ENCODE data around the gene RBM7. TPM values are rescaled to one million over a fixed set of nuclear protein-coding genes. Genes with fewer than 3 reads are reported as not detected.

Gene RBM7
- total RNA-seq, result 10 to 100 TPM; 51.4 to 52.6 TPM

GRCh38 chr11:114400216-114400914, at the start of gene RBM7, which contains the start of gene C11orf71:
Gene RBM7 (plus strand): TSS chr11:114400666. CDS start chr11:114400672, 6 bp downstream.
Gene C11orf71 (minus strand): TSS chr11:114400511. CDS start chr11:114400331, 180 bp downstream.
- POLR2A ChIA-PET, result no interaction called here
- H3K27me3 Mint-ChIP-seq, result no peaks in the 10 kb centered on the region
- peaks cover 42% of the 10 kb centered on the region for H3K4me1 Mint-ChIP-seq (ENCODE audit: low read depth)
- CTCF ChIA-PET, result interaction anchor here (0.8 to 1.2 kb wide), 2 partner anchors 11 to 53 kb away, joined by 3 read pairs; no protein-coding TSS in a partner anchor
- peak within 1 kb of the TSS; percentile 97 for H3K4me3 Mint-ChIP-seq
- peak; percentile 98 for DNase-seq
- no peaks in the 10 kb centered on the region for H3K9me3 Mint-ChIP-seq
- peak; percentile 96 for ATAC-seq
- peak within 1 kb of the TSS; percentile 99 for H3K27ac Mint-ChIP-seq
- TF ChIP-seq, protein P1, sequence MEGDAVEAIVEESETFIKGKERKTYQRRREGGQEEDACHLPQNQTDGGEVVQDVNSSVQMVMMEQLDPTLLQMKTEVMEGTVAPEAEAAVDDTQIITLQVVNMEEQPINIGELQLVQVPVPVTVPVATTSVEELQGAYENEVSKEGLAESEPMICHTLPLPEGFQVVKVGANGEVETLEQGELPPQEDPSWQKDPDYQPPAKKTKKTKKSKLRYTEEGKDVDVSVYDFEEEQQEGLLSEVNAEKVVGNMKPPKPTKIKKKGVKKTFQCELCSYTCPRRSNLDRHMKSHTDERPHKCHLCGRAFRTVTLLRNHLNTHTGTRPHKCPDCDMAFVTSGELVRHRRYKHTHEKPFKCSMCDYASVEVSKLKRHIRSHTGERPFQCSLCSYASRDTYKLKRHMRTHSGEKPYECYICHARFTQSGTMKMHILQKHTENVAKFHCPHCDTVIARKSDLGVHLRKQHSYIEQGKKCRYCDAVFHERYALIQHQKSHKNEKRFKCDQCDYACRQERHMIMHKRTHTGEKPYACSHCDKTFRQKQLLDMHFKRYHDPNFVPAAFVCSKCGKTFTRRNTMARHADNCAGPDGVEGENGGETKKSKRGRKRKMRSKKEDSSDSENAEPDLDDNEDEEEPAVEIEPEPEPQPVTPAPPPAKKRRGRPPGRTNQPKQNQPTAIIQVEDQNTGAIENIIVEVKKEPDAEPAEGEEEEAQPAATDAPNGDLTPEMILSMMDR (IDR thresholded peaks at IDR 0.05), result no peak
- intact Hi-C loops (cut with micrococcal nuclease), result loop anchor here (2.0 kb wide), 1 partner anchor 38 kb away; the partner anchor contains the start of gene REXO2
- peaks cover 38% of the 10 kb centered on the region for H3K36me3 Mint-ChIP-seq (ENCODE audit: low read depth)

DNA sequence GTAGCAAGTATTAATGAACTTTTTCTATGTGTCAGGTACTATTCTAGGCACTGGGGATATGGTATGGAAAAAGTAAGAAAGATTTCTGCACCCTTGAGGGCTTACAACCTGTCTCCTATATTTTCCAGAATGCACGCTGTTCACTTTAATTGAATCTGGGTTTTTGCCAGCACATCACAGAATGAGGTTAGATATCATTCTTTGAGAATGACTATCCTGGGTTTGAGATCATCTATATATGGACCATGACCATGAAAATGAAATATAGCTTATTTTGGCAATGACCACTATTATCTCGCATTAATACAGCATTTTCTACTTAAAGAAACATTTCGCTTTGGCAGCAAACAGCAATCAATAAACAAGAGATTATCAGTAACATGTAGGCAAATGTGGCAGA, 47.0 kb upstream of the RBM7 start:
- H3K4me3 Mint-ChIP-seq, result no peak overlapping the region
- DNase-seq (no peak), ATAC-seq (no peak)
- H3K27me3 Mint-ChIP-seq, result peaks cover 5% of the 10 kb centered on the region
- ChIA-PET POLR2A (no interaction called here), CTCF (no interaction called here)
- no peaks in the 10 kb centered on the region for H3K9me3 Mint-ChIP-seq
- intact Hi-C loops (cut with micrococcal nuclease), result no loop called here
- TF ChIP-seq, protein P1 (IDR thresholded peaks at IDR 0.05), result no peak
- no peaks in the 10 kb centered on the region for H3K36me3 Mint-ChIP-seq (ENCODE audit: low read depth)
- no peaks in the 10 kb centered on the region for H3K4me1 Mint-ChIP-seq (ENCODE audit: low read depth)
- no peak overlapping the region for H3K27ac Mint-ChIP-seq

- DNase-seq (no peak), ATAC-seq (no peak)
- no peaks in the 10 kb centered on the region for H3K4me1 Mint-ChIP-seq (ENCODE audit: low read depth)
- ChIA-PET CTCF (no interaction called here), POLR2A (no interaction called here)
- no peaks in the 10 kb centered on the region for H3K9me3 Mint-ChIP-seq
- H3K27me3 Mint-ChIP-seq, result peaks cover 5% of the 10 kb centered on the region
- TF ChIP-seq, protein P1 (IDR thresholded peaks at IDR 0.05), result no peak
- no peak overlapping the region for H3K27ac Mint-ChIP-seq
- H3K36me3 Mint-ChIP-seq (ENCODE audit: low read depth), result no peaks in the 10 kb centered on the region
- H3K4me3 Mint-ChIP-seq, result no peak overlapping the region
- intact Hi-C loops (cut with micrococcal nuclease), result no loop called here
These were observed 46.4 kb upstream of the RBM7 start for GRCh38 chr11:114354076-114354475.

DNA sequence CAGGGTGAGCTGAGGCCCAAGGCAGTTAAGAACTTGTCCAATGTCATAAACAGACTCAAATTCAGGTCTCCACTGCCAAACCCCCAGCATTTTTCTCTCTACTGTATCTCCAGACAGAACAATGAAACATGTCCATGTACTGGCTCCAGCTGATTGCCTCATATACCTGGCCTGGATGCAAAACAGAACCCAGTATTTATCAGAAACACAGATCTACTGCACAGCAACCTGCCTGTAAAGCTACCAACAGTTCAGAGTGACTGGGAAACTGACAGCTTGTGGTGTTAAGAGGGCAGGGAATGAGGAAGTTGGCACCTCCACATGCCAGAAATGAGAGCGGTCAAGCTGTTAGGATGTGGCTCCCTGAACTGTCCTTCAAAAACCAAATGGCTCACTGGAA, 41.8 kb upstream of the RBM7 start:
- no peaks in the 10 kb centered on the region for H3K36me3 Mint-ChIP-seq (ENCODE audit: low read depth)
- H3K27ac Mint-ChIP-seq, result no peak overlapping the region
- ATAC-seq, result no peak
- ChIA-PET CTCF (interaction anchor here (0.9 kb wide), 1 partner anchor 12 kb away, joined by 3 read pairs; no protein-coding TSS in a partner anchor), POLR2A (no interaction called here)
- H3K9me3 Mint-ChIP-seq, result no peaks in the 10 kb centered on the region
- peaks cover 4% of the 10 kb centered on the region for H3K27me3 Mint-ChIP-seq
- no peak overlapping the region for H3K4me3 Mint-ChIP-seq
- intact Hi-C loops (cut with micrococcal nuclease), result no loop called here
- TF ChIP-seq, protein P1 (IDR thresholded peaks at IDR 0.05), result no peak
- no peak for DNase-seq
- no peaks in the 10 kb centered on the region for H3K4me1 Mint-ChIP-seq (ENCODE audit: low read depth)

GRCh38 chr11:114359342-114359741, 41.1 kb upstream of the RBM7 start:
- H3K36me3 Mint-ChIP-seq (ENCODE audit: low read depth), result no peaks in the 10 kb centered on the region
- no peak overlapping the region for H3K27ac Mint-ChIP-seq
- DNase-seq (no peak), ATAC-seq (no peak)
- ChIA-PET CTCF (interaction anchor here (0.9 kb wide), 1 partner anchor 13 kb away, joined by 3 read pairs; no protein-coding TSS in a partner anchor), POLR2A (interaction anchor here (0.7 kb wide), 1 partner anchor 215 kb away, joined by 4 read pairs; no protein-coding TSS in a partner anchor)
- no peaks in the 10 kb centered on the region for H3K4me1 Mint-ChIP-seq (ENCODE audit: low read depth)
- no peaks in the 10 kb centered on the region for H3K9me3 Mint-ChIP-seq
- no peak overlapping the region for H3K4me3 Mint-ChIP-seq
- H3K27me3 Mint-ChIP-seq, result peaks cover 4% of the 10 kb centered on the region
- TF ChIP-seq, protein P1 (IDR thresholded peaks at IDR 0.05), result no peak
- intact Hi-C loops (cut with micrococcal nuclease), result no loop called here

All from activated CD8-positive, alpha-beta T cell treated with anti-CD3 and anti-CD28 coated beads for 36 hours (primary cell).